HFFc6 (cell line): ENCODE measurements around the gene LRRC8A. TPM values are rescaled to one million over a fixed set of nuclear protein-coding genes. Genes with fewer than 3 reads are reported as not detected.

ENCODE experiments used
- DNase-seq: peaks from one replicate; pipeline ENCODE4 v3.0.0-alpha.2; 2018
- H3K27ac Mint-ChIP-seq: 2 replicates; pipeline ENCODE4 v1.8.0; 2020; ENCODE audit warnings: mild to moderate bottlenecking, mixed read lengths
- H3K27me3 Mint-ChIP-seq: 2 replicates; pipeline ENCODE4 v1.8.0; 2021; ENCODE audit warnings: mild to moderate bottlenecking, moderate library complexity, mixed read lengths; ENCODE audit not compliant: insufficient read depth
- H3K36me3 Mint-ChIP-seq: 2 replicates; pipeline ENCODE4 v1.8.0; 2021; ENCODE audit warnings: low read depth, mixed read lengths
- H3K4me1 Mint-ChIP-seq: 2 replicates; pipeline ENCODE4 v1.8.0; 2020; ENCODE audit warnings: low read depth, mixed read lengths
- H3K4me3 Mint-ChIP-seq: 2 replicates; pipeline ENCODE4 v1.8.0; 2020; ENCODE audit warnings: mild to moderate bottlenecking, moderate library complexity, mixed read lengths
- H3K9me3 Mint-ChIP-seq: 2 replicates; pipeline ENCODE4 v1.8.0; 2020; ENCODE audit warnings: mild to moderate bottlenecking, mixed read lengths
- total RNA-seq, 6 experiments: library from RNA; stranded (reverse); fragmentation: NEBNext Ultra II Directional; extraction: Animal tissue kit (Norgen Biotek cat#: 25700); gene quantifications; 2 replicates in 1 of 6; 3 replicates in 5 of 6; pipeline ENCODE4 v1.2.3, GENCODE V29; 2021
- TF ChIP-seq, protein P1 (sequence below): fragments of 200-600 bp; sonication (generic); IDR thresholded peaks from 2 replicates; pipeline ENCODE4 v1.5.0; 2021; ENCODE audit warnings: antibody characterized with exemption, mild to moderate bottlenecking

Gene LRRC8A
- total RNA-seq, 6 experiments from 2014 or later = 37.8 to 51.9 (median 39.6) TPM

DNA sequence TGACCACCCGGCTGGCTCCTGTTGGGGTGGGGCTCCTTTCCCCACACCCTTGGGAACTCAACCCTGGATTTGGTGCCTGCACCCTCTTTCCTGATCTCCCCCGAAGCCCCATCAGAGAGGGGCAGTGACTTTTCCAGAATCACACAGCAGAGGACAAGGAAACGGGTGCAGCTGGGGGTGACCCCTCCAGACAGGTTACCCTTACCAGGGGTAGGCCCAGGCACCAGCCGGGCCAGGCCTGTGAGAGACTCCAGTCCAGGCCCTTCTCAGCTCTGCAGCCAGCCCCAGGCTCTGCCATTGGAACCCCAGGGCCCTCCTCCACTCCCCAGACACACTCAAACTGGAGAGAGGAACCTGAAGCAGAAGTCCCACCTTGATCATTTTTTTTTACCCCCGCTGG, 19.9 kb downstream of the LRRC8A start:
- Mint-ChIP-seq H3K27ac (no peak overlapping the region), H3K4me1 (peaks cover 30% of the 10 kb centered on the region)
- no peak for DNase-seq

DNA sequence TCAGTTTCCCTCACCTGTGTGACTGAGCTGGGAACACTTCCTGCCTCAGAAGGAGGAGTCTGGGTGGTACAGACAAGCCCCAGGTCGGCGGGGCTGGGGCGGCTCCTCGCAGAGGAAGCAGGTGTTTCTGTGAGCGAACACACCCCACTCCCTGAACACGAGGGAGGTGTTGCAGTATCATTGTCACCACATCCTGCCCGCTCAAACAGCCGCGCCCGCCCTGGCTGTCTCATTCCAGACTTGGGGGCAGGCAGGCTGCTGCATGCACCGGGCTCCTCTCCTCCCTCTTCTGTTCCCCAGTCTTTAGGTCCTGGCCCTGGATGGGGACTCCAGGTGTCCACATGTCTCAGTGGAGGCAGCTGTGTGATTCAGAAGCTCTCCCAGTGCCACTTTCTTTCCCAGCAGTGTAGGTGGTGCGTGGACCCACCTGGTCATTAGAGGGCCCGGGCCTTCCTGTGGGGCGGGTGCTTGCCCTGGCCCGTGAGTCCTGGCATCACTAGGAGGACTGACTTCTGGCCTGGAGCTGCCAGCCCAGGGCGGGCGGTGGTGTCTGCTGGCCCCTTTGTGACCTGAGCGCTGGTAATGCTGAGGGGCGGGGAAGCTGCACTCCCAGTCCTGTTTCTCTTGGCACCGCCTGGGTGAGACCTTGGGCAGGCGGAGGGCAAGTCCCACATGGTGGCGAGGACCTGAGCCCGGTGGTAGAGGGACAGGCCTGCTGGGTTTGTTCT, 20.6 kb downstream of the LRRC8A start:
- H3K27me3 Mint-ChIP-seq = peaks cover 3% of the 10 kb centered on the region; the same call in 1 of the 2 replicates
- H3K36me3 Mint-ChIP-seq = peaks cover 15% of the 10 kb centered on the region
- H3K4me3 Mint-ChIP-seq = no peak overlapping the region
- no peaks in the 10 kb centered on the region for H3K9me3 Mint-ChIP-seq
- peak overlapping the region; percentile 21 for H3K27ac Mint-ChIP-seq
- TF ChIP-seq, protein P1, sequence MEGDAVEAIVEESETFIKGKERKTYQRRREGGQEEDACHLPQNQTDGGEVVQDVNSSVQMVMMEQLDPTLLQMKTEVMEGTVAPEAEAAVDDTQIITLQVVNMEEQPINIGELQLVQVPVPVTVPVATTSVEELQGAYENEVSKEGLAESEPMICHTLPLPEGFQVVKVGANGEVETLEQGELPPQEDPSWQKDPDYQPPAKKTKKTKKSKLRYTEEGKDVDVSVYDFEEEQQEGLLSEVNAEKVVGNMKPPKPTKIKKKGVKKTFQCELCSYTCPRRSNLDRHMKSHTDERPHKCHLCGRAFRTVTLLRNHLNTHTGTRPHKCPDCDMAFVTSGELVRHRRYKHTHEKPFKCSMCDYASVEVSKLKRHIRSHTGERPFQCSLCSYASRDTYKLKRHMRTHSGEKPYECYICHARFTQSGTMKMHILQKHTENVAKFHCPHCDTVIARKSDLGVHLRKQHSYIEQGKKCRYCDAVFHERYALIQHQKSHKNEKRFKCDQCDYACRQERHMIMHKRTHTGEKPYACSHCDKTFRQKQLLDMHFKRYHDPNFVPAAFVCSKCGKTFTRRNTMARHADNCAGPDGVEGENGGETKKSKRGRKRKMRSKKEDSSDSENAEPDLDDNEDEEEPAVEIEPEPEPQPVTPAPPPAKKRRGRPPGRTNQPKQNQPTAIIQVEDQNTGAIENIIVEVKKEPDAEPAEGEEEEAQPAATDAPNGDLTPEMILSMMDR = no peak
- H3K4me1 Mint-ChIP-seq = peaks cover 30% of the 10 kb centered on the region
- no peak for DNase-seq

More for the DNA sequence above, 19.9 kb downstream of the LRRC8A start:
- H3K27me3 Mint-ChIP-seq = peaks cover 3% of the 10 kb centered on the region; the same call in 1 of the 2 replicates
- H3K4me3 Mint-ChIP-seq = no peak overlapping the region
- H3K36me3 Mint-ChIP-seq = peaks cover 13% of the 10 kb centered on the region; the same call in 1 of the 2 replicates
- TF ChIP-seq, protein P1 = no peak
- no peaks in the 10 kb centered on the region for H3K9me3 Mint-ChIP-seq

DNA sequence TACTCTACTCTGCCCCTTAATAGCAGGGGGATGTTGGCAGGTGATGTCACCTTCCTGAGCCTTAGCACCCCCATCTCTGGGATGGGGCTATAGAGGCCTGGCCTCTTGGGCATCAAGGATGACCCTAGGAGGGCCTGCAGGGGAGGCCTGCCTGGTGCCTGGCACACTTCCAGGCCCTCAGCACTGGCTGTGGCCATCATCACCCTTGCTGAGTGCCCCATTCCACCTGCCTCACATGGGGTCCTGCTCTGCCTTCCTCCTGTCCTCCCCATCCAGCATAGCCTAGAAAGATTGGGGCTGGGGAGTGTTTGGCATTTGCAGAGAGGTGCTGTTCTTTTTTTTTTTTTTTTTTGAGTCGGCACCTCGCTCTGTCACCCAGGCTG, 21.1 kb downstream of the LRRC8A start:
- TF ChIP-seq, protein P1 = no peak
- H3K27me3 Mint-ChIP-seq = peaks cover 3% of the 10 kb centered on the region; the same call in 1 of the 2 replicates
- no peaks in the 10 kb centered on the region for H3K9me3 Mint-ChIP-seq
- H3K4me1 Mint-ChIP-seq = peaks cover 30% of the 10 kb centered on the region
- no peak for DNase-seq
- no peak overlapping the region for H3K4me3 Mint-ChIP-seq
- H3K27ac Mint-ChIP-seq = 0 out of 2 replicates have a peak overlapping the region, but pooled peaks have one; percentile 21
- peaks cover 17% of the 10 kb centered on the region for H3K36me3 Mint-ChIP-seq

DNA sequence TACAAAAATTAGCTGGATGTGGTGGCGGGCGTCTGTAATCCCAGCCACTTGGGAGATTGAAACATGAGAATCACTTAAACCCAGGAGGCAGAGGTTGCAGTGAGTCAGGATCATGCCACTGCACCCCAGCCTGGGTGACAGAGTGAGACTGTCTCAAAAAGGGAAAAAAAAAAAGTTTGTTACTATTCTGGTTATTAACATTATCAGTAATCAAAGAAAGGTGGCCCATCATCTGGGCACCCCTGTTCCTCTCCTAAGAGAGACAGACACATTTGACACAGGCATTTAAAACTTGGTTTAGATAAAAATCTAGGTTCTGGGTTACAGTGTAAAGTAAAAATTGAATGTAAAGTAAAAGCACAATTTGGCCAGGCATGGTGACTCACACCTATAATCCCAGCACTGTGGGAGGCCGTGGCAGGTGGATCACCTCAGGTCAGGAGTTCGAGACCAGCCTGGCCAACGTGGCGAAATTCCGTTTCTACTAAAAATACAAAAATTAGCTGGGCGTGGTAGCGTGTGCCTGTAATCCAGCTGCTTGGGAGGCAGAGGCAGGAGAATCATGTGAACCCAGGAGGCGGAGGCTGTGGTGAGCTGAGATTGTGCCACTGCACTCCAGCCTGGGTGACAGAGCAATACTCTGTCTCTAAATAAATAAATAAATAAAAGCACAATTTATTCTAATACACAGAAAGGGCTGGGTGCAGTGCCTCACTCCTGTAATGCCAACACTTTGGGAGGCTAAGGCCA, 22.1 kb downstream of the LRRC8A start:
- no peak overlapping the region for H3K4me3 Mint-ChIP-seq
- H3K36me3 Mint-ChIP-seq = peaks cover 21% of the 10 kb centered on the region
- peaks cover 30% of the 10 kb centered on the region for H3K4me1 Mint-ChIP-seq
- TF ChIP-seq, protein P1 = no peak
- peaks cover 4% of the 10 kb centered on the region; the same call in 1 of the 2 replicates for H3K27me3 Mint-ChIP-seq
- no peaks in the 10 kb centered on the region for H3K9me3 Mint-ChIP-seq
- H3K27ac Mint-ChIP-seq = peak overlapping the region; percentile 73
- DNase-seq = no peak

DNA sequence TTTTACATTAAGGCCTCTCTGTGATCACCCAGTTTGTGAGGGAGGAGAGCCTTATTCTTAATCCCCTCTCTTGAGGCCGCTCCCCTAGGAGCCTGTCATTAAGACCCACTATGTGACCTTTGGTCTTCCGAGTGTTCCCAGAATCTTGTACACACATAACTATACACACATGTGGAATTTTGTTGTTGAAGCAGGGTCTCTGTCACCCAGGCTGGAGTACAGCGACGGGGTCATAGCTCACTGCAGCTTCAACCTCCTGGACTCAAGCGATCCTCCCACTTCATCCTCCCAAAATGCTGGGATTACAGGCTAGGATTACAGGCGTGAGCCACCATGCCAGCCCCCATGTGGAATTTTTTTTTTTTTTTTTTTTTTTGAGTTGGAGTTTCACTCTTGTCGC, 24.0 kb downstream of the LRRC8A start:
- H3K27me3 Mint-ChIP-seq = peaks cover 7% of the 10 kb centered on the region; the same call in 1 of the 2 replicates
- no peak overlapping the region for H3K4me3 Mint-ChIP-seq
- H3K9me3 Mint-ChIP-seq = no peaks in the 10 kb centered on the region
- H3K27ac Mint-ChIP-seq = no peak overlapping the region
- H3K4me1 Mint-ChIP-seq = peaks cover 26% of the 10 kb centered on the region
- H3K36me3 Mint-ChIP-seq = peaks cover 30% of the 10 kb centered on the region
- no peak for DNase-seq
- TF ChIP-seq, protein P1 = no peak
